Mammary epithelial cell (primary cell): ENCODE data around the gene CRB3.

ENCODE experiments used
- EZH2 ChIP-seq: IDR thresholded peaks from 2 replicates; pipeline ENCODE4 v1.6.1; 2012; ENCODE audit warnings: low read length, inconsistent platforms, borderline replicate concordance
- TF ChIP-seq, protein P1 (sequence below), 2 donors: IDR thresholded peaks in 1 of 2; conservative IDR thresholded peaks in 1 of 2; 2 replicates each; pipeline ENCODE4 v1.5.1; 2011 to 2012; ENCODE audit warnings: inconsistent platforms in 2 of 2, low read length in 2 of 2, mild to moderate bottlenecking in 2 of 2, control low read depth in 1 of 2, low read depth in 1 of 2; ENCODE audit not compliant: insufficient read depth in 1 of 2; ENCODE audit errors: extremely low read depth in 1 of 2

DNA sequence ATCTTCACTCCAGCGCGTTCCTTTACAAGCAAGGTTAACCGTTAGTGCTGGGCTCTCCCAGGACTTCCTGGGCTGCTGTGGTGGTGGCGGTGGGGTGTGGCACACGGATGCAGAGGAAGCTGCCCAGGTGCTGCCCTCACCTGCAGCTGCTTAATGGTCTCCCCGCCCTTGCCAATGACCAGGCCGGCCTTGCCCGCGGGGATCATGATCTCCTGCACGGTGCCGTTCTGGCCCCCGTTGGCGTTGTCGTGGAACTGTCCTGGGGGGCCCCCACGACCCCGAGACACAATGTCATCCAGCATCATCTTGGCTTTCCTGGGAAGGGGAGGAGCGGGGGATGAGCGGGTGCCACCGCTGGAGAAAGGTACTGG, 45.5 kb upstream of the CRB3 start:
- TF ChIP-seq, protein P1, sequence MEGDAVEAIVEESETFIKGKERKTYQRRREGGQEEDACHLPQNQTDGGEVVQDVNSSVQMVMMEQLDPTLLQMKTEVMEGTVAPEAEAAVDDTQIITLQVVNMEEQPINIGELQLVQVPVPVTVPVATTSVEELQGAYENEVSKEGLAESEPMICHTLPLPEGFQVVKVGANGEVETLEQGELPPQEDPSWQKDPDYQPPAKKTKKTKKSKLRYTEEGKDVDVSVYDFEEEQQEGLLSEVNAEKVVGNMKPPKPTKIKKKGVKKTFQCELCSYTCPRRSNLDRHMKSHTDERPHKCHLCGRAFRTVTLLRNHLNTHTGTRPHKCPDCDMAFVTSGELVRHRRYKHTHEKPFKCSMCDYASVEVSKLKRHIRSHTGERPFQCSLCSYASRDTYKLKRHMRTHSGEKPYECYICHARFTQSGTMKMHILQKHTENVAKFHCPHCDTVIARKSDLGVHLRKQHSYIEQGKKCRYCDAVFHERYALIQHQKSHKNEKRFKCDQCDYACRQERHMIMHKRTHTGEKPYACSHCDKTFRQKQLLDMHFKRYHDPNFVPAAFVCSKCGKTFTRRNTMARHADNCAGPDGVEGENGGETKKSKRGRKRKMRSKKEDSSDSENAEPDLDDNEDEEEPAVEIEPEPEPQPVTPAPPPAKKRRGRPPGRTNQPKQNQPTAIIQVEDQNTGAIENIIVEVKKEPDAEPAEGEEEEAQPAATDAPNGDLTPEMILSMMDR (conservative IDR thresholded peaks at IDR 0.05 in 1 of 2, IDR thresholded peaks at IDR 0.05 in 1 of 2; ENCODE audit: extremely low read depth in 1 of 2, insufficient read depth in 1 of 2, low read depth in 1 of 2, low read length in 2 of 2) = no peak
- no peak for TF ChIP-seq EZH2
